GM19468 (cell line): ENCODE data around the gene CHSY1.

Source experiments
- ATAC-seq: cut with Tn5 transposase; IDR thresholded peaks from one replicate; pipeline ENCODE4 v1.9.1; 2021; ENCODE audit warnings: mild to moderate bottlenecking, moderate library complexity, moderate number of reproducible peaks; ENCODE audit not compliant: unreplicated experiment; ENCODE audit errors: extremely low read depth

Gene CHSY1

GRCh38 chr15:101176625-101177024, 75.2 kb downstream of the CHSY1 start:
- no peak for ATAC-seq

GRCh38 chr15:101175401-101175800, 76.4 kb downstream of the CHSY1 start:
- no peak for ATAC-seq

DNA sequence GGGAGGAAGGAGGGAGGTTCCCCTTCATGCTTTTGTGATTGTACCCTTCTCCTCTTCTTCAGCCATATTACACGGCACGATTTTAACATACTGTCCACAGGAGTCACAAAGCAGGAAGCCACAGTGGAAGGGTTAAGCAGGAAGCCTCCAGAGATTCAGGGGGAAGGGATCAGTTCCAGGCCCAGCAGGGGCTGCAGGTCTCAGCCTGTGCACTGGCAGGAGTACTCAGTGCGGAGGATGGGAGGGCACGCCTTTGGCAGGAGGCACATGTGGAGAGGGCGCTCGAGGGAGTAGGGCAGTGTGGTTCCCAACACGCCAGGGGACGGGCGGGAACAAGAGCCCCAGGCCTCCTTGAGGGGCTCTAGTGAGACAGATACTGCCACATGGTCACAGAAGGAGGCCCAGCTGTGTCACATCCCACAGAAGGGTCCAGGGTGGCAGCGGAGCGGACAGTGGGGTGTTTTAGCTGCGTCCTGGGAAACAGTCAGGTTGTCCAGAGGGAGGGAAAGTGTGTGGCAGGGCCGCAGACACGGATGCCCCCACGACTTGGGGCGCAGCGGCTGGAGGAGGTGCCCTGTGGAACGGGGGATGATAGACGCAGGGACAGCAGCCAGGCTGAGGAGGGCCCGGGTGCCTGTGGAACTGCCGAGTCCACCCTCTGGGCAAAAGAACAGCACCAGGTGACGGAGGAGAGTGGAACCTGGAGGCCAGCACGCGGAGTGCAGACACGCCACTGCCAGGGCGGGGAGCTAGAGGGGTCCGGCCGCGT, 77.5 kb downstream of the CHSY1 start:
- no peak for ATAC-seq

- no peak for ATAC-seq
Observed at GRCh38 chr15:101173233-101174119, 78.4 kb downstream of the CHSY1 start.

- no peak for ATAC-seq
Observed at GRCh38 chr15:101172501-101173071, 79.3 kb downstream of the CHSY1 start.

DNA sequence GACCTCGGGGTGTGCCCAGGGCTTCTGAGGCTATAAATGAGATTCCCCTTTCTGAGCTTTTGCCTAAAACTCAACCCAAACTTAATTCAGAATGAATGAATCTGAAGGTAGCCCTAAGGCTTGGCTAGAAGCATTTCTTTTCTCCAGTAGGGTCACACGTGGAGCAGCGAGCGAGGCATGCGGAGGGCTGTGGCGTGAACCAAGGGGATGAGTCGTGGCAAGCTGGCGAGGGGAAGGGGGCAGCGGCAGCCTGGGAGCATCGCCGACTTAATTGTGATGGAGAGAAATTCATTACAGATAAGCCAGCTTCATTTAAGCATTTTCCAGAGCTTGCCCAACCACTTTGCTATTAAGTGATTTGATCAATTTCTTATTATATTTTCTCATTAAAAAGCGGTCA, 79.9 kb downstream of the CHSY1 start:
- ATAC-seq, result no peak

DNA sequence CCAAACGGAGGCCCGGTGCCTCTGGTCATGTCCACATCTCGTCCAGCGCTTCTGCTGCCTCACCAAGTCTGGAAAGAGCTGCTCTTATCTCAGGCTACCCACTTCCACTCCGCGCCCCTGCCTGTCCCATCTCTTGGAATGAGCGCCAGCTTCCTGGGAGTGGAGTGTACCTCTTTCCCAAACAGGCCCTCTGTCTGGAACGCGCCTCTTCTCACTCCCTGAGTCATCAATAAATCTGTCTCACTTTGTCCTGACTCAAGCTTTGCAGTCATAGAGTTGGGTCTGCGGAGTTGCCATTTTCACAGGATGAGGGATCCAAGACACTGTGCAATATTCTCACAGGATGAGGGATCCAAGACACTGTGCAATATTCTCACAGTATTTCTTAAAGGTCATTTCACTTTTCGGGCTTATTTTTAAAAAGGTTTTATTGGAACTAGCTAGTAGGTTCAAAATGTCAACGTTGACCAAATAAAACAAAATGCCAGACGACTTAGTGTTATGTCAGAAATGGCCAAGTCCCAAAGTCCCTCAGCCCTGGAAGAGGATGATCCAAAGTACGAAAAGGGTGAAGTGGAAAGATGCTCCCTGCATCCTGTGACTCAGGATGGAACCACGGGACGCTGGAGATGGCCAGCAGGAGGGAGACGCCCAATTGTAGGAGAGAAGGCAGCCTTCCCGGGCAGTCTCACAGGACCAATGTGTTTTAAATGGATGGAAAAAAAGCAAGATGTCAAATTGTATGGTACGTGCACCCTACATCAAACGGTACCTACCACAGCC, 81.1 kb downstream of the CHSY1 start:
- no peak for ATAC-seq

GRCh38 chr15:101169495-101170071, 82.3 kb downstream of the CHSY1 start:
- no peak for ATAC-seq

GRCh38 chr15:101168898-101169494, 82.9 kb downstream of the CHSY1 start:
- ATAC-seq, result no peak

- ATAC-seq, result no peak
Observed at GRCh38 chr15:101168463-101168824, 83.4 kb downstream of the CHSY1 start.

DNA sequence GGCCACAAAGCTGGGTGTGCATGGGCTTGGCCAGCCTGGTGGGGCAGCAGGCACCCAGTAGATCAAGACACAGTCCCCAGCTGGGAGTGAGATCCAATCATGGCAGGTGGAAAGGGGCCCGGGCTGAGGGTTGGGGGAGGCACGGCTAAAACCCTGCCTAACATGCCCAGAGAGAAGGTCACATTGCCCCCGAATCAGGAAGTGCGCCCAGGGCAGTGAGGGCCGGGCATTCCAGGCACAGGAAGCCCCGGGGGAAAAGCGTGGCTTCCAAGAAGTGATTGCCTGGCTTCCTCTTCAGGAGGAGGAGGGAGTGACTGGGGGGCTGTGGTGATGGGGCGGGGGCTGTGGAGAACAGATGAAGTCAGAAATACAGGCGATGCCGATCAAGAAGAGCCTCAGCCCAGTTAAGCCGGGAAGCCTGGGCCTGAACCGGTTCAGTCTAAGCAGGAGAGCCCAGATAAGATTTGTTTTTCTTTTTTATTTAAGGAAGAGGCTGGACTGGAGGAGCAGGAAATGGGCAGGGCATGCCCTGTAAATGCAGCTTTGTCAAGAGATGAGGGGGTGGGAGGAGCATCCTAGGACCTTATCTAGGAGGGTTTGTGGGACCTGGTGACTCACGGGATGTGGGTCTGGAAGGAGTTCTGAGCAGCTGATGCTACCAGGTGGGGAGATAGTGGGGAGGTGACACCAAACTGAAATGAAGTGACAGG, 83.9 kb downstream of the CHSY1 start:
- no peak for ATAC-seq

DNA sequence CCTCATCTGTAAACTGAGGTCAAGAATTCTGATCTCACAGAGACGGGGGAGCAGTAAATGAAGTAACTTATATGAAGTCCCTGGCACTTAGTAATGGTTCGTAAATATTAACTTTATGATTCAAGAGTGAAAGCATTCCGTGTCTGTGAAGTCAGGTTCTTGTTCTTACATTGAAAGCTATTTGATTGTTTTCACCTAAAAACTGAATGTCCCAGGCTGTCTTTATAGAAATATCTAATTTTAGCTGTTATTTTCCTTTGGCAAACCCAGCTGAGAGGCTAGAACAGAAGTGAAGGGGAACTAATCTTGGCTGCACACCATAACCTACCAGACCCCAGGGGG, 84.5 kb downstream of the CHSY1 start:
- ATAC-seq, result no peak

DNA sequence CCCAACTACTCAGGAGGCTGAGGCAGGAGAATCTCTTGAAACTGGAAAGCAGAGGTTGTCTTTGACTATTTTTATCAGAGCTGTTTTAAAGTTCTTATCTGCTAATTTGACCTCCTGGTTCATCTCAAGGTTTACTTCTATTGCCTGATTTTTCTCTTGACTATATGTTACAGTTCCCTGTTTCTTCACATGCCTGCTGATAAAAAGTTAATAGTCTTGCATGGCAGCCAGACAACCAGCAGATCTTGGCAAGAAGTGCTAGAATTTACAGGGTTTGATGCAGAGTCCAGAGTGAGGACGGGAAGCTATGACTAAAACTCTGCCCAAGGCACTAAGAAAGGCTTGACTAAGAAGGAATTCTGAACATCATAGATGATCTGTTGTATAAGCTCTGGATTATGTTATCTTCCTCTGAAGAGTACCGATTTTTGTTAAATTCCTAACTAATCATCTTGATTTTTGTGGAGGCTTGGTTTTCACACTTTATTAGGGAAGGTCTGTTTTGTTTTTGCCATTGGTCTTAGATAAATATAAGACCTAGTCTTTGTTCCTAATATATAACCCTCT, 85.9 kb downstream of the CHSY1 start:
- ATAC-seq, result no peak

GRCh38 chr15:101162701-101163483, 89.0 kb downstream of the CHSY1 start:
- ATAC-seq, result no peak

DNA sequence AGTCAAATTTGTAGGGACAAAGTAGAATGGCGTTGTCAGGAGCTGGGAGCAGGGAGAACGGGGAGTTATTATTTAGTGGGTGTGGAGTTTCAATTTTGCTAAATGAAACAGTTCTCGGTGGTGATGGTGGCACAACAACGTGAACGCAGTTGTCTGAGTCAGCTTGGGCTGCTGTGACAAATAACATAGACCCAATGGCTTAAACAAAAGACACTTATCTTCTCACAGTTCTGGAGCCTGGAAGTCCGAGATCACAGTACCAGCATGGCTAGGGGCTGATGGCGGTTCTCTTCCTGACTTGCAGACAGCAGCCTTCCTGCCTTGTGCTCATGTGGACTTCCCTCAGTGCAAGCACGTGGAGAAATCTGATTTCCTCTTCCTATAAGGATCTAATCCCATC, 90.2 kb downstream of the CHSY1 start:
- no peak for ATAC-seq

DNA sequence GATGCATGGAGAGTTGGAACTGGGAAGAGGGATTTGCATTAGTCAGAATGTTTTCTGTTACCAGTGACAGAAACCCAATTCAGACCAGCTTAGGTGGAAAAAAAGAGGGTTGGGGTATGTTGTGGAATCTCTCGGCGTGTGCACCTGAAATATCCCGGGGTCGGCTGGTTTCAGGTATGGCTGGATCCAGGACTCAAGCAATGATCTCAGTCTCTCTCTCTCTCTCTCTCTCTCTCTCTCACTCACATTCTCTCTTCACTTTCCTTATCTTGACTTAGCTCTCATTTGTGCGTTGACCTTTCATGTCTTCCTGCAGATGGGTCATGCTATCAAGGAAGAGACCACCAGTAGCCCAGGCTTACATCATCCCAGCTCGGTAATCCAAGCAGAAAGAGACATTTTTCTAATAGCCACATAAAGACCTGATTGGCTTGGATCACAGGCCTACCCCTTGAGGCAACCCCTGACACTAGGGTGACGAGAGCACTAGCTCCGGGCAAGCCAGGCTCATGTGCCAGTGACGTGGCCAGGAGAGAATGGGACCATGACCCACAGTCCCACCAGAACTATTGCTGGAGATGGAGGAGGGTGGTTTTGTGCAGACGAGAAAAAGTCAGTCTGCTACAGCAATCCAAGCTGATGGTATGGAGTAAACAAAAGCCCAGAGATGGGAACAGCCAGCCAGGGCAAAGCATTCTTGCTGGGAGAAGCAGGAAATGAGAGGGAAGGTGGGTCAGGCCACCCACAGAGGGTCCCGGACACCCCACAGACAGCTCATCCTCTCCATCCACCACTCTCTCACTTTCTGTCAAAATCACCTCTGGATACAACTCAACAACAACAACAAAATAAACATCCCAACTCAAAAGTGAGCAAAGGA, 91.7 kb downstream of the CHSY1 start:
- ATAC-seq, result no peak
